LNCAP (cell line): ENCODE data around the gene RIPOR3.

Experiments
- TF ChIP-seq, protein P1 (sequence below): fragments of 450-650 bp; IDR thresholded peaks from 2 replicates; pipeline ENCODE4 v1.5.1; 2017; ENCODE audit warnings: mild to moderate bottlenecking

Gene RIPOR3

DNA sequence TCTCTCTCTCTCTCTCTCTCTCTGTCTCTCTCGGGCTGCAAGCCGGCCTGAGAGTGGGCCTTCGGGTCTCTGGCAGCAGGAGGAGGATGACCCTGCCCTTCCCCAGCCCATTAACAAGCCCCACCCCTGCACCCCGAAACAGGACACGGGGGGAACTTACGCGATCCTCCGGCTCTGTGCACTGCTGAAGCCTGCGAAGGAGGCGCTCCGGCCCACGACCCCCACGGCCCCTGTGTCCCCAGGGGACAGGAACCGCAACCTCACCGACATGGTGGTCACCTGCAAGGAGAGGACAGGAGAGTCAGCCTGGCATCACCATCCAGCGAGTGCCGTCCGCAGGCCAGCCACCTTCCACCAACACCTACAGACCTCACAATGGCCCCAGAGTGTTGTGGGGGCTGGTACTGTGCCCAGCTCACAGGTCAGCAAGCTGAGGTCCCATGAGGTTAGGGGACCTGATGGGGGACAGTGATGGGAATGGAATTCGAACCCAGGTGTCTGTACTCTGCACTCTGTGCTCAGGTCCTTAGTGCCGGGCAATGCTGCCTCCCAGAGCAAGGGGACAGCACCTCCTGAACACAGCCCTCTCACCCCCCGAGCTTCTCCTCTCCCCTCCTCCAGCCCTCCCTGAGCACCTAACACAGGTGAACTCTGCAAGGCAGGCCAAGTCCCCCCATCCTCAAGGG, 60.6 kb downstream of the RIPOR3 start:
- TF ChIP-seq, protein P1, sequence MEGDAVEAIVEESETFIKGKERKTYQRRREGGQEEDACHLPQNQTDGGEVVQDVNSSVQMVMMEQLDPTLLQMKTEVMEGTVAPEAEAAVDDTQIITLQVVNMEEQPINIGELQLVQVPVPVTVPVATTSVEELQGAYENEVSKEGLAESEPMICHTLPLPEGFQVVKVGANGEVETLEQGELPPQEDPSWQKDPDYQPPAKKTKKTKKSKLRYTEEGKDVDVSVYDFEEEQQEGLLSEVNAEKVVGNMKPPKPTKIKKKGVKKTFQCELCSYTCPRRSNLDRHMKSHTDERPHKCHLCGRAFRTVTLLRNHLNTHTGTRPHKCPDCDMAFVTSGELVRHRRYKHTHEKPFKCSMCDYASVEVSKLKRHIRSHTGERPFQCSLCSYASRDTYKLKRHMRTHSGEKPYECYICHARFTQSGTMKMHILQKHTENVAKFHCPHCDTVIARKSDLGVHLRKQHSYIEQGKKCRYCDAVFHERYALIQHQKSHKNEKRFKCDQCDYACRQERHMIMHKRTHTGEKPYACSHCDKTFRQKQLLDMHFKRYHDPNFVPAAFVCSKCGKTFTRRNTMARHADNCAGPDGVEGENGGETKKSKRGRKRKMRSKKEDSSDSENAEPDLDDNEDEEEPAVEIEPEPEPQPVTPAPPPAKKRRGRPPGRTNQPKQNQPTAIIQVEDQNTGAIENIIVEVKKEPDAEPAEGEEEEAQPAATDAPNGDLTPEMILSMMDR = no peak

DNA sequence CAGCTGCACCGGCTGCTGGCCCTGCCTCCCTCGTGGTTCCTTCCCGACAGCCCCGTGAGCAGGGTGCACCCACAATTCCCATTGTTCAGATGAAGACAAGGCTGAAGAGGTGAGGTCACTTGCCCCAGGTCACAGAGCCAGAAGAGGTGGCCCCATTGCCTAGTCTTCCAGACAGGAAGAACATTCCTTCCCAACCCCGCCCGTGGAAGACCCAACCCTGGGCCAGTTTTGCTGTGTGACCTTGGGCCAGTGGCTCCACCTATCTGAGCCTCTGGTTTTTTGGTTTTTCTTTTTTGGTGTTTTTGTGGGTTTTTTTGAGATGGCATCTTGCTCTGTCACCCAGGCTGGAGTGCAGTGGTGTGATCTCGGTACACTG, 61.7 kb downstream of the RIPOR3 start:
- TF ChIP-seq, protein P1 = no peak

DNA sequence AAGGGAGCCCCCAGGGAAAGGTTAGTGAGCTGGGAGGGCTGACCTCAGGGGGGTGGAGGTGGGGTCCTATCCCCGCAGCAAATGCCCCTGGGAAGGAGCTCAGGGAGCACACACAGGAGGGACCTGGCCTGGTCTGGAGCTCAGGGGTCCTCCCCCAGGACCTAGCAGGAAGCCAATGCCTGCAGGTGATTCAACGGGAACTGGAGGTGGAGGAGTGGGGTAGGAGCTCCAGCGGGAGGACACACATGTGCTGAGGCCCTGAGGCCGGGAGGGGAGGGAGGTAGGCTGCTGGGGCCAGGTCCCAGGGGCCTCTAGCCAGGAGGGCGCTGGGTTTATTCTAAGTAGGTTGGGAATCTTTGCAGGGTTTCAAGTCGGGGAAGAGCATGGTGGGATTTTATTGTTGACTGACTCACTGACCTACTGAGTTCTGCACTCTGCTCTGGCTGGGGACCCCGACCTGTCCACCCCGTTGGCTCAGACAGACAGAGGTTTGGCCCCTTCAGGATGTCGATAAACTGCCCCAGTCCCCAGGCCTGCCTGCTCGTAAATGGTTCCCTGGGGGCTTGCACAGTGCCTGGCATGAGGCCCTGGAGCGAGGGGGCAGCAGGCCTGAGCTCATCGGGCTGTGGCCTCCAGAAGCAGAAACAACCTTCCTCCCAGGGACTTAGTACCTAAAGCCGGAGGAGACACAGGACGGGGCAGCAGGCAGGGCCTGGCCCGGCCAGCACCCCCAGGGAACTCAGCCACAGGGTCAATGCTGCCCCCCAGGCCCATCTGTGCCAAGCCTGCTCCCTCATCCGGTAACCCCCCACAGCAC, 62.3 kb downstream of the RIPOR3 start:
- TF ChIP-seq, protein P1 = no peak

DNA sequence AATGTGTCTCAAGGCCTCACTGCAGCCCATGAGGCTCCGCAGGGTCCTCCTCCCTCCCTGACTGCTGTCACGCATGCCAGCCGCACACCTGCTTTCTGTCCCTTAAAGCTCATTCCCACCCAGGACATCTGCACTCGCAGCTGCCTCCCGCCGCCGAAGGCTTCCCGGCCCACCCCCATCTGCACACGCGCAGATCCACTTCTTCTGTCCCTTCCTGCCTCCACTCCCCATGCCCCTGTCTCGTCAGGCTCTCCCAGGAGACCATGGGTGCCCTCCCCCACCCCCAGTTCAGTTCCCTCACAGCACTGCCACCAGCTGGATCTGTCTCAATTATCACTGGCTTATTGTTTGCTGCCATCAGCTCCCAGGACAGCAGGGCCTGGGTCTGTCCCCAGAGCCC, 63.0 kb downstream of the RIPOR3 start:
- TF ChIP-seq, protein P1 = no peak

DNA sequence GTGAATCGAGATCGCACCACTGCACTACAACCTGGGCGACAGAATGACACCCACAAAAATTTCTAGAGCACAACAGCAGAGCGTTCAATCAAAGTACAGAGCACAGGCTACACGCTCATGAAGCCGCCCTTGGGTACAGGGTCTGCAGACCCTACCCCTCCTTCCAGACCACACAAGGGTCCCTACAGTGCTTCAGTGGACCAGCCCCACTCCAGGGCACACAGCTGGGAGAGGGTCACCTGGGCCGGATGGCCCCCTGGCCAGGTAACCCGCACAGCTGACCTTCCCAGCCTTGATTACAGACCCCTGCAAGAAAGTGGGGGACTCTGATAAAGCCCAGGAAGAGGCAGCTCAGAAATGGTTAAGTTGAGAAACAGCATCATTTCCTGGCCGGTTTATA, 63.6 kb downstream of the RIPOR3 start:
- TF ChIP-seq, protein P1 = no peak

DNA sequence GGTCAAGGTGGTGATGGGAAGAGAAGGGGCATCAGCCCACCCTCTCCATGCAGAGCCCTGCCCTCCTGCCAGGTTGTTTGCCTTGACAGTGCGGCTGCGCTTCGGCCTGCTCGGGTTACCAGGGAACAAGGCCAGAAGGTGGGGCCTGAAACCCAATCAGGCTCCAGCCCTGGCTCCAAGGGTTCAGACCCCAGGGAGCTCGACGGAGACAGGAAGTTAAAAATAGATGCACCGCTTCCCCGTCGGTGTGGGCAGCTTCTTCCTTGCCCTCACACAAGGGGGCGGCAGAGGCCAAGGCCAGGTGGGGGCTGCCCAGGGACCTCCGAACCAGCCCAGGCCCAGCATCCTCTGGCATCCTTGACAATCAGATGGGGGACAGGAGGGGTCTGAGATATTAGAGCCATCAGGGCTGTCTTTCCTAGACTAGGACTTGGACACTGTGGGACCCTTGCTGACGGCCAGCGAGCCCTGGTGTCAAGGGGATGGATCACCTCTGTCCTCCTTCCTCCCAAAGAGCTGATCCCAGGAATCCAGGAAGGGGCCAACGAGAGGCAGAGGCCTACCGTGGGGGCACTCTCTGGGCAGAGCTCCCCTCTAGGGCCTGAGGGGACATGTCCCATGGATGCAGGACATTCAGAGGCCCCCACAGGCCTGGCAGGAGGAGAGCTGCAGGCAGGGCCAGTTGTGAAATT, 65.2 kb downstream of the RIPOR3 start:
- TF ChIP-seq, protein P1 = no peak; the same call in 1 of the 2 replicates

DNA sequence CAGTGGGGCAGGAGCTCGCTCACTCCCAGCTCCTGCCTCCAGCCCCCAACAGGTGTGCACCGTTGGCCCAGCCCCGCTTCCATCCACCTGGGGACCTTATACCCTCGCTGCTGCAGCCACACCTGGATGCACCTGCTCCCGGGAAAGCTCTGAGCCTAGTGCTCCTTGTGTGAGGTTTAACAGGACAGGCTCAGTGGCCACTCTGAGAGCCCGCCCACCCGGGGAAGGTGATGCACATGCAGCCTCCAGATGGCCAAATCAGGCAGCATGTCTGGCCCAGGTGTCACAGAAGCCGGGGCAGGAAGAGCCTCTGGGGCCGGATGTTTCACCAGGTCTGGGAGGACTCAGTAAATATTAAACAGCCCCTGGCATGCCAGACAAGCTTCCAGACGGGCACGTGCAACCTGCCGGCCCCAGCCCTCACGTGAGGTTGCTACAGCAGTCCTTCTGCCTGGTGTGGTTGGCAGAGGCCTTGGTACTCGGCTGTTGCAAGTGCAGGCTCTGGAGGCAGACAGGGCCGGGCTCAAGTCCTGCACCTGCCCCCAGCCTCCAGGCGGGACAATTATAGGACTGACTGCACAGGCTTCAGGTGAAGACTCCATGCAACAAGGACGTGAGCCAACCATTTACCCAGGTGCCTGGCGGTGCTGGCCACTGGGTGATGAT, 66.9 kb downstream of the RIPOR3 start:
- TF ChIP-seq, protein P1 = no peak
